Renal pelvis (tissue), 4 donors: ENCODE results near the gene CPNE2. TPM values are rescaled to one million over a fixed set of nuclear protein-coding genes. Genes with fewer than 3 reads are reported as not detected.
"Not testable (repeated sequence)": the region's sequence is repeated elsewhere in the genome, so short reads cannot be mapped to it uniquely, and the experiment has no call there.

Source experiments
- DNase-seq: peaks from one replicate; pipeline ENCODE4 v3.0.0-alpha.2; 2013
- polyA plus RNA-seq, 3 donors: library from polyadenylated mRNA; unstranded; fragments of 120-200 nt; gene quantifications; one replicate each; pipeline ENCODE4 v1.2.1, GENCODE V29; 2013; ENCODE audit not compliant: insufficient read length in 3 of 3

CPNE2 gene
- polyA plus RNA-seq, 3 donors: 35.1 to 40.3 (median 36.4) TPM

- DNase-seq: no peak
Measured at GRCh38 chr16:57064995-57065394, 27.4 kb upstream of the CPNE2 start.

GRCh38 chr16:57066625-57067024 is 25.8 kb upstream of the CPNE2 start:
- DNase-seq: no peak

DNA sequence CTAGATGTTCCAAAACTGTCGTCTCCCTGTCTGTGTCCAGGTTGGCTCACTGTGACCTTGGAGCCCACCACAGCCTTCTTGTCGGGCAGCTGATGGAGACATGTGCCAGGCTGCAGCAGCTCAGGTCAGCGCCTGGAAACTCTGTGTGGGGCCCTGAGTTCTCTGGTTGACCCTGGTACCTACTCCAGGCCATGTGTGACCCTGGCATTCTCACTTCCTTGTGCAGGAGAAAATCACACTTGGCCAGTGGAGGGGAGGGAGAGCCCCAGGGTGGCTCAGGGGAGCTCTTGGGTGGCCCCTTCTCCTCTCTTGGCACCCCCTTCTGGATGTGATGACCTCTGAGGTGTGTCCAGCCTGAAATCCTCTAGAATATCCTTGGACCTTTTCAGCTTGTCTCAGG is 25.0 kb upstream of the CPNE2 start:
- no peak for DNase-seq

DNA sequence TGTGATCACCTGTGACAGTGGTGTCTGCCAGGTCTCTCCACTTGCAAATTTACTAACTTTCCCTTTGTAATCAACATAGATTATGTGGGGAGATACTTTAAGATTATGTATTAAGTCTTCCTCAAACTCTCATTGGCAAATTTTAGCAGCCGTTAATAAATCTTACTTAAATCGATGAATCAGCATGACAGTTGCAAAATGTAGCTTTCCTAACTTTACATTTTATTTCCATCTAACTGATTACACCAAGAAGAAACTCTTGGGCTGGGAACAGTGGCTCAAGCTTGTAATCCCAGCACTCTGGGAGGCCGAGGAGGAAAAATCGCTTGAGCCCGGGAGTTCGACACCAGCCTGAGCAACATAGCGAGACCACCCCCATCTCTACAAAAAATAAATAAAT is 23.3 kb upstream of the CPNE2 start:
- DNase-seq: no peak

DNA sequence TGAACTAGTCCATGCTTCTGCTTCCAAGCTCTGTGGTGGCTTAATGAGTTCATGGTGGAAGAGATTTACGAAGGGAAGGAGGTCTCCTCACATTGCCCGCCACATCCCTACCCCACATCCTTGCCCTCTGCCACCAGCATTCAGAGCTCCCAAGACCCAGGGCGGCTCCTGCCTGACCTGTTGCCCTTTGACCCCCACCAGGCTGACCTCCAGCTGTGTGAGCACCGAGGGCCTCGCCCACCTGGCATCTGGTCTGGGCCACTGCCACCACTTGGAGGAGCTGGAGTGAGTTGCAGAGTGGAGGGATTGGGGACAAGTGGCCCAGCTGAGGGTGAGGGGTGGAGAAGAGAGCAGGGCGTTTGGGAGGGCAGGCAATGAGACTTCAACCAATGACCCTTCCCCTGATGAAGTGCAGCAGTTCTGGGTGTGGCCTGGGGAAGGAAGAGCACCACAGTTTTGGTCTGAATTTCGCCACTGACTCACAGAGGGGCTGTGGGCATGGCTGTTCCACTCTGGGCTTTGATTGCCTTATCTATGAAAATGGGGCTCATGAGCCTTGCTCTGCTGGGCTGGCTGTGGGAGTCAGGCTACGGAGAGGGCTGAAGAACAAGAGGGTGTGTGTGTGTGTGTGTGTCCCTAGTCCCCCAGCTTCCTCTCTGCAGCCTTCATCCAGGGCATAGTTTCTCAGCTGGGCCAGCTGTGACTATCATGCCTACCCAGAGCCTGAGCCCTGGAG is 22.6 kb upstream of the CPNE2 start:
- no peak for DNase-seq

GRCh38 chr16:57070424-57070823 is 22.0 kb upstream of the CPNE2 start:
- DNase-seq: no peak

- DNase-seq: not testable (repeated sequence)
Measured at GRCh38 chr16:57071081-57071732, 21.2 kb upstream of the CPNE2 start.

- DNase-seq: no peak
Measured at GRCh38 chr16:57071831-57072582, 20.4 kb upstream of the CPNE2 start.

DNA sequence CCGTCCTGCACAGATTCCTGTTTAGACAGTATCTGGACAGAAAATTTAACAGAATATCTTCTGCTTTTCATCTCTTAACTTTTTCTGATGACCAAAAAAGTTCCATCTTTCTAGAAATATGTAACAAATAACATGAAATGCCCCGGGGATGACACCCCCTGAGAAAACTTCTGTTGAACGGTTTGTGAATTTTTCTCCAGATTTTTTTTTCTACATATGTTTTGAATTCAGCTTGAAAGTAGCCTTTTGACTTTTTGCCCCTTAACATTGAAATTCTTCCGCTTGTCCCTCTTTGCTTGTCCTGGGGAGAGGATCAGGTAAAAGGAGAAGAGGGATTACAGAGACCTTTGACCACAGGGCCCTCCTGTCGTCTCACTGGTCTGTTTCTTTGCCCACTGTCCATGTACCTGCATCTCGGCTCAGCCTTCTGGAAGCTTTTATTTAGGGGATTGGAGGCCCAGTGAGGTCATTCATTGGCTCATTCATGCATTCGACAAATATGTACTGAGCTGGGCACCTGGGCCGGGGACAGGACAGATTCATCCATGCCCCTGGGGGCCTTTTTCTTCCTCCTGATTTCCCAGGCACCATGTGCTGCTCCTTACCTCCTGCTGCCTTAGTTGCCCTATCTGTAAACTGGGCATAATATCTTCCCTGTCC is 19.6 kb upstream of the CPNE2 start:
- no peak for DNase-seq

DNA sequence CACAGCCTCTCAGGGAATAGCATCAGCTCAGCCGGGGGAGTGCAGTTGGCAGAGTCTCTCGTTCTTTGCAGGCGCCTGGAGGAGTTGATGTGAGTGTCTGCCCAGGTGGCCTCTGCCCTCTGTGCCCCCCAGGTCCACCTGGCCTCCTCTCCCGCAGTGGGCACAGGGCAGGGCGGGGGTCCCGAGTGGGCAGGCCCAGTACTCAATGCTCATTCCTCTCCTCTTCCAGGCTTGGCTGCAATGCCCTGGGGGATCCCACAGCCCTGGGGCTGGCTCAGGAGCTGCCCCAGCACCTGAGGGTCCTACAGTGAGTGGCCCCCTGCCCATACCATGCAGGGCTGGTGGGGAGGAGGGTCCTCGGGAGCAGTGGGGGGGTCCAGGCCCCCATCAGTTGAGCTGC is 14.7 kb upstream of the CPNE2 start:
- DNase-seq: no peak

- DNase-seq: no peak
Measured at GRCh38 chr16:57081744-57082143, 10.6 kb upstream of the CPNE2 start.

- DNase-seq: no peak
Measured at GRCh38 chr16:57082664-57083063, 9.7 kb upstream of the CPNE2 start.

GRCh38 chr16:57083485-57084126 is 8.8 kb upstream of the CPNE2 start:
- no peak for DNase-seq

- peak; percentile 63 for DNase-seq
Measured at GRCh38 chr16:57084257-57084770, 8.1 kb upstream of the CPNE2 start.

DNA sequence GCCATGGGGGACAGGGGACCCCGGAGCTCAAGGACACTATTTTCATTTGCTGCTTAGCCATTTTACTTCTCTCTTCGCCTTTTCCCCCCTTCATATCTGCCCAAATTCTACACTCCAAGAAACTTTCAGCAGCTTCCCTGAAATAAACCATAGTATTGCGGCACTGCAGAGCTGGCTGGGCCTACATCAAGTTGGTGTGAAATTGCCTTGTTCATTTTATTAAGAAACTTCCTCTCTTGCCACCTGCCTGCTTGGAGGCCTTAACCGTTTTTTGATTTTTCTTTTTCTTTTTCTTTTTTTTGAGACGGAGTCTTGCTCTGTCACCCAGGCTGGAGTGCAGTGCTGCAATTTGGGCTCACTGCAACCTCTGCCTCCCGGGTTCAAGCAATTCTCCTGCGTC is 7.4 kb upstream of the CPNE2 start:
- no peak for DNase-seq

DNA sequence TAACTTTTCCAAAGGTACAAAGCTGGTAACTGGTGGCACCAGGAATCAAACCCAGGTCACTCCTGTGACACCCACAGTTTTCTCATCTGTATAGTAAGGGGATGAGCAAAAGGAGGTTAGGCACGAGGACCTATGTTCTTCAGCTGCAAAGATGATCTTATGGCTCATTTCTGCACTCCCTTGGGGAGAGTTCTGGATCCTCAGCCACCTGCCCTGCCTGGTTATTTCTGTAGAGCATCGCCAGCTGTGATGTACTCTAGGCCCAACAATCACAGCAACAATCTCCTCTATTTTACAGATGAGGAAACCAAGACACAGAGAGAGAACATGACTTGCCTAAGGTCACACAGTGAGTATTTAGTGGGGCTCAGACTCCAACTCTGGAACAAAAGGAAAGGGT is 5.4 kb upstream of the CPNE2 start:
- no peak for DNase-seq

GRCh38 chr16:57089406-57089805 is 3.0 kb upstream of the CPNE2 start:
- peak; percentile 34 for DNase-seq

GRCh38 chr16:57091200-57091974 is 996 bp upstream of the CPNE2 start:
- DNase-seq: peak; percentile 24

DNA sequence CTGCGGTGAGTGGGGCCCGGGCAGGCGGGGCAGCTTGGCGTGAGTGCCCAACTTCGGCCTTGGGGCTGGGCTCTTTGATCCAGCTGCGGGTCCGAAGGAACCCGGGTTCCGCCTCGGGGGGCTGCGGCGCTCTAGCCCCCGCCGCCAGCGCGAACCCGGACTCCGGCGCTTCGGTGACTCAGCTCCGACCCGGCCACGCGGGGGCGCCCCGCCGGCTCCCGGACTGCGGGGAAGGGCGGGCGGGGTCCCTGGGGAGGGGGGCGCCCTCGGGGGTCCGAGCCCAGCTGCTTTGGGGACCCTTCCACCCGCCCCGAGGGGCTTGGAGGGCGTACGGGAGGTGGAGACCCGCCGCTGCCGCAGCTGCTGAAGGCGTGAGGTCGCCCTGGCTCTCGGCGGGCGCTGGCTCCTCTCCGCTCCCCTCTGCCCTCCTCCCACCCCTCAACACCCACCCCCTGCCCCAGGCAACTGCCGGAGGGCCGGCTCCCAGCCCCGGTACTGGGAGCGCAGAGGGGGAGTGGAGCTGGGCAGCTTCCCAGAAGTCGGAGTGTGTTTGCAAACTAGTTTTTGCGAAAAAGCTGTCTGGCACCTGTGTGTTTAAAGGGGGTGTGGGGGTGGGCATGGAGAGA is 516 bp downstream of the CPNE2 start:
- DNase-seq: peak; percentile 14
